ENCODE results near the gene CHCHD4.

DNA sequence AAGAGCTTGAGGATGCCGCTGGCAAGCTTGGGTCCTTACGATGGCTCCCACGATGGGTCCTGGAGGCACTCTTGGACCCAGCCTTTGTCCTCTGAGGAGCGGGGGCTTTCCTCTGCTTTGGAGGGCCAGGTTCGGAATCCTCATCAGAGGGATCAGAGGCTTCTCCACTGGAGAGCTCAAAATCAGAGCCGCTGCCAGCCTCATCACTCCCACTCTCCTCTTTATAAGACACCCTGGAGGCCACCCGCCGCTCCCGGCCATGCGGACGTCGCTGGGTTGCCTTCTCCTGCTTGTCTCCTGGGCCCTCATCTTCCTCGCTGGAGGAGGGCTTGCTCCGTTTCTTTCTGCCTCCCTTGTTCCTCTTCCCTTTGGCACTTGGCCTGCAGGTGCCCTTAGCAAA, 33.7 kb upstream of the CHCHD4 start:
- TF ChIP-seq, protein P1, sequence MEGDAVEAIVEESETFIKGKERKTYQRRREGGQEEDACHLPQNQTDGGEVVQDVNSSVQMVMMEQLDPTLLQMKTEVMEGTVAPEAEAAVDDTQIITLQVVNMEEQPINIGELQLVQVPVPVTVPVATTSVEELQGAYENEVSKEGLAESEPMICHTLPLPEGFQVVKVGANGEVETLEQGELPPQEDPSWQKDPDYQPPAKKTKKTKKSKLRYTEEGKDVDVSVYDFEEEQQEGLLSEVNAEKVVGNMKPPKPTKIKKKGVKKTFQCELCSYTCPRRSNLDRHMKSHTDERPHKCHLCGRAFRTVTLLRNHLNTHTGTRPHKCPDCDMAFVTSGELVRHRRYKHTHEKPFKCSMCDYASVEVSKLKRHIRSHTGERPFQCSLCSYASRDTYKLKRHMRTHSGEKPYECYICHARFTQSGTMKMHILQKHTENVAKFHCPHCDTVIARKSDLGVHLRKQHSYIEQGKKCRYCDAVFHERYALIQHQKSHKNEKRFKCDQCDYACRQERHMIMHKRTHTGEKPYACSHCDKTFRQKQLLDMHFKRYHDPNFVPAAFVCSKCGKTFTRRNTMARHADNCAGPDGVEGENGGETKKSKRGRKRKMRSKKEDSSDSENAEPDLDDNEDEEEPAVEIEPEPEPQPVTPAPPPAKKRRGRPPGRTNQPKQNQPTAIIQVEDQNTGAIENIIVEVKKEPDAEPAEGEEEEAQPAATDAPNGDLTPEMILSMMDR (IDR thresholded peaks at IDR 0.05; ENCODE audit: insufficient read depth, low read length, poor library complexity, severe bottlenecking), result no peak
- TF ChIP-seq EZH2phosphoT487 (conservative IDR thresholded peaks at IDR 0.05; ENCODE audit: low read length), result no peak
